Ecto neural progenitor cell (in vitro differentiated cells): ENCODE results near the gene MCFD2.
A peak's percentile ranks its signal among the peaks of the same experiment; 100 is the strongest.
"Not testable (repeated sequence)": the region's sequence is repeated elsewhere in the genome, so short reads cannot be mapped to it uniquely, and the experiment has no call there.

Experiments
- DNase-seq: peaks from one replicate; pipeline ENCODE4 v3.0.0-alpha.2; 2018; ENCODE audit warnings: low spot score

Gene MCFD2

DNA sequence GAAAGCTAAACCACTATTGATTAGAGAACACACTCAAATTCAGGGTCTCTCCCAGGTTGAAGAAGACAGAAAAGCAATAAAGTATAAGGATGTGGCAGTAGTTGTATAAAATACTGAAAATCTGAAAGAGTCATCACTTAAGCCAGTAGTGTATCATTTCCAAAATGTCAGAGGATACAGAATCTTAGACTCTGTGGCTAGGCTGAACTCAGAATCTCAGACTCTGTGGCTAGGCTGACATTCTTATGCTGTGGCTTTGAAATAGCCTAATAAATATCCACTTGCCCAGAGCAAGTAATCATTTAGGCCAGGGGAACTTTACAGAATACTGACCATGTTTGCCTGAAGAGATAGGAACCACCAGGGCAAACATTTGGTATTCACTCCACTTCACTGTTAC is 13.1 kb downstream of the MCFD2 start:
- DNase-seq, result no peak

DNA sequence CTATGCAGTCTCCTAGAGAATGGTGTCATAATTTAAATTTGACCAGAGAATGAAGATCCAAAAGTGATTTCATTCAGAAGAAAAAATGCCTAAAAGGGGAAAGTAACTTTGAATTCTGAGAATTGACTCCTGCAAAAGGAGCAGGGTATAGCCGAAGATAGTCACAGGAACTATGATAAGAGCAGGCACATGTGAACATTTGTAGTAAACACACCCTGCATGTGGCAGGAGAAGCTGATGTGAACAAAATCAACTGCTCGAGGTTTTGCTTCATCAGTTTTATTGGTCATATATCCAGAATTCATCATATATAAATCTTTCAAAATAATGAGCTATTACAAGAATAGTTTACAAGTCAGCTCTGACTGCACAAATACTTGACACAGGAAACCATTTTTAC is 14.0 kb downstream of the MCFD2 start:
- no peak for DNase-seq

DNA sequence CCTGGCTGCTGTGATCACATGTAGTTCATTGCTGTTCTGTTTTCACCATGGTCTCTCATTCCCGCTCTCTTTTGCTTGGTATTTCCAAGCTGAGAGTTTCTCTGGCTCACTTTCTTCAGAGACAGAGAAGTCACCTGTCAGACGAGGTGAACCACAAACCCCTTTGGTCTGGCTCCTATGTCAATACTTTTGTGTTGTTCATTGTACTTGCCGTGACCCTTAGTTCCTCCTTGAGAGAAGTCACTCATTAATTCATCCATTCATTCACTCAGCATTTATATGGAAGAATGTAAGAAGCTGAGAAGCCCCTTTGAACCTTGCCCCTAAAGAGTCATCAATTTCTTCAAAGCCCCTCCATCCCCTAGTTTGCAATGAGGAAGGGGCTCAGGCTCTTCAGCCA is 15.2 kb downstream of the MCFD2 start:
- DNase-seq, result no peak

DNA sequence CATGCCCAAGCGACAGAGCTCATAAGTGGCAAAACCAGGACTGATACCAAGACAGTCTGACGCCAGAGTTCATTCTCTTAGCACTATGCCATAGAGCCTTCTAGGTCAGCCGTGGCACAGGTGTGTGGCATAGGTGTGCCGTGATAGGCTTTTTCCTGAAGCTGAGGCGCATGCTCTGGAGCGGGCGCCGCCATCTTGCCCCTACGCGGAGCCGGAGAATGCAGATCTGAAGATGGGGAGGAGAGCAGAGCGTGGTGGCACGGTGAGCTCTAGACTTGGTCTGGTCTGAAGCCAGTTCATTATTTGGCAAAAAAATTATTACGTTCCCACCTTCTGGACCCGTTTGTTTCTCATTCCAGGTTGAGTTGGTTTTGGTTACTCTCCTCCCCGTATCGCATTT is 16.6 kb downstream of the MCFD2 start:
- DNase-seq, result no peak

DNA sequence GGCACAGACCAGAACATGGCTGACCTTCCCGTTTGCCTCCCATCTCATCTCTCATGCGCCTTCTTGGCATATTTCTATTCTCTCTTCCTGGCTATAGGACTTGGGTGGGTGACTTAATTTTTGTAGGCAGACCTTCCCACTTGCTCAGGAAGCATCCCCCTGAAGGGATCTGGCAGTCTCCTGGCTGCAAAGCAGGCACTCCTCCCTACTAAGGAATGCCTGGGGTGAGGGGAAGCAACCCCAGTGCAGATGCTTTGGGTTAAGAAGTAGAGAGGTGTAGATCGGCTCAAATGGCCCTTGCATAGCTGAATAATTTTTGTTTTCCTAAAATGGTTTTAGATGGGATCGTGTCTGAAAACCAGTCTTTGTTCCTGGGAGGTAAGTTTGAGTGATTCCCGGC is 17.6 kb downstream of the MCFD2 start:
- no peak for DNase-seq

DNA sequence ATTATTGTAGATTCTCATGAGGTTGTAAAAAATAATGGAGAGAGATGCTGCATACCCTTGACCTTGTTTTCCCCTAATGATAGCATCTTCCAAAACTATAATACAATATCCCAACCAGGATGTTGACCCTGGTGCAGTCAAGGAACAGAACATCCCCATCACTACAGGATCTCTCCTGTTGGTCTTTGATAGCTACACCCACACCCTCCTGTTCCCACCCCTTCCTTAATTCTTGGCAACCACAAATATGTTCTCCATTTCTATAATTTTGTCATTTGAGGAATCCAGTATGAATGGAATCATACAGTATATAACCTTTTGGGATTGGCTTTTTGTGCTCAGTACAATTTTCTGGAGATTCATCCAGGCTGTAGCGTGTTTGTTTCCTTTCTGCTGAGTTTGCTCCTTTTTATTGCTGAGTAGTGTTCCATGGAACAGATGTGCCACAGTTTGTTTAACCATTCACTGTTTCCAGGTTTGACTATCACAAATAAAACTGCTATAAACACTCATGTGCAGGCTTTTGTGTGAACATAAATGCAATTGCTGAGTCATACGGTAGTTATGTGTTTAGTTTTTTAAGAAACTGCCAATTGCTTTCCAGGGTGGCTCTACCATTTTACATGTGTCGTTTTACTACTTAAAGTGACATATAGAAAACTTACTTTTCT is 22.2 kb downstream of the MCFD2 start:
- DNase-seq, result no peak

DNA sequence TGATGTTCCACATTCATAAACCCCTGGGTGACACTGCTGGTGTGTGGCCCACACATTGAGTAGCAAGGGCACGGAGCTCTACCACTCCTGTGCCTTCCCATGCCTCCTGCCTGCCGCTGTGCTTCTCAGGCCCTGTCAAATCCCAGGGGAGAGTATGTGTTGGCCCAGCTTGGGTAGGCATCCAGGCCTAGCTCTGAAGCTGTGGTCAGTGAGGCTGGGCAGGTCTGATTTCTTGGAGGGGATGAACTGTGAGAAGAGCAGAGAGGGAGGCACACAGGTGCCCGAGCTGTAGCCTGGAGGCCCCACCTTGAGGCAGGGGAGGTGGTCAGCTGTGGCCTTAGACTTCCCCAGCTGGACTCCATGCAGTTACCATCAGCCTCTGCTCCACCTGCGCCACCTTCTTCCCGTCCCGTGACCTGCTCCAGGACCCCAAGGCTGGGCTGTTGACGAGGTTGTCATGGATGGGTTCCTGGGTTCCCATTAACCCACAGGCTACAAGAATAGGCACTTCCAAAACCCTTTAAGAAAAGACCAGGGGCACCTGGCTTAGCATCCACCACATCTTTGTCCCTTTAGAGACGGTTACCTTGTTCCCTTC is 23.6 kb downstream of the MCFD2 start:
- no peak for DNase-seq

DNA sequence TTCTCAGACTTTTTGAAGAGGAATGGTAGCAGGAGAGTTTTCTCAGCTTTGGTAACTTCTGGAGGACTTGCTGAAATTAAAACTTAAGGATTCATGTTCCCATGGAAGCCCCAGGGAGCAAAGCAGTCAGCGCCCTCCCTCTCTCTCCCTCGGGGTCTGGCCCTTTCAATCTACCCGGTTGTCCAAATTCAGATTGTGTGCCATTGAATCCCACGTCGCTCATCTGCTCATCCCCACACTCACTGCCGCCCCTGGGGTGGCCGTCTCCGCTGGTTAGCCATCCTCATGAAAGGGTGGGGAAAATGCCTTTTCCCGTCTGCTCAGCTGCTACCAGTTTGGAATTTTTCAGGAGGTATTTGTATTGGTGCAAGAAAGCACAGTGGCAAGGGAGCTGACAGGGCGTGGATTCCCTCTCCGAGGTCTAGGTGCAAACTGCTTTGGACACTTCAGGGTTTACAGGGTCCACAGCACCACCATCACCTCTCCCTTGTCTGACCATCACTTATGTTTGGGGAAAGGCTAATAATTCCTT is 27.1 kb downstream of the MCFD2 start:
- no peak for DNase-seq

DNA sequence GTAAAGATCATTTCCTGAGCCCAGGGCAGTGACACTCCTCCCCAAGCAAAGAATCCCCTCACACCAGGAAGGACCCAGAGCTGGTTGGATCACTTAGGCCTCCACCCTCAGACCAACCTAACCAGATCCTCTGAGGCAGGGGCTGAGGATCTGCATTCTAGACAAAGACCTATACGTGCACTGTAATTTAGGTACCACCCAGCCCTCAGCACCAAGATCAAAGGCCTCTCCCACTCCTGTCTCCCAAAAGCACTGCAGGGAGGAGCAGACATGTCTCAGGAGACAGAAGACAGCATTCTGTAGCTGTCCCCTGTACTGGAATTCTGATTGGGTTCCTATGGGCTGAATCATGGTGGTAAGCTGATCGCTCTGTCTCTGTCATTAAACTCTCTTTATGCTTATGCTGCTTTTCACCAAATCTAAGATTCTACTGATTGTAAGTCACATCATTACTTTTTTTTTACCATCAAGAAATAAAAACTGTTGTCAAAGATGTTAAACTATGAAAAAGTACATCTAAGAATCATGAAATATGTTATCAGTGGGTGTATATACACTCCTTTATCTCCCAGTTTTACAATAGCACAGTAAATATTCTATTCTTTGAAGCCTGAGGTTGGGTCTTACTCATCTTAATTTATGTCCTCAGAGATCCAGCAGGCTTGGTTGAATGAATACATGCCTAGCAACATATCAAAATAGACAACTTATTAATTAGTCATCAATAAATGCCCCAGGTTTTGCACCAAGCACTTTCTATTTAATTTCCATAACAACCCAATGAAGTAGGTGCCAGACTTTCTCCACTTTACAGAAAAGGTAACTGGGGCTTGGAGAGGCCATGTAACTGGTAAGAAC is 28.3 kb downstream of the MCFD2 start:
- no peak for DNase-seq

DNA sequence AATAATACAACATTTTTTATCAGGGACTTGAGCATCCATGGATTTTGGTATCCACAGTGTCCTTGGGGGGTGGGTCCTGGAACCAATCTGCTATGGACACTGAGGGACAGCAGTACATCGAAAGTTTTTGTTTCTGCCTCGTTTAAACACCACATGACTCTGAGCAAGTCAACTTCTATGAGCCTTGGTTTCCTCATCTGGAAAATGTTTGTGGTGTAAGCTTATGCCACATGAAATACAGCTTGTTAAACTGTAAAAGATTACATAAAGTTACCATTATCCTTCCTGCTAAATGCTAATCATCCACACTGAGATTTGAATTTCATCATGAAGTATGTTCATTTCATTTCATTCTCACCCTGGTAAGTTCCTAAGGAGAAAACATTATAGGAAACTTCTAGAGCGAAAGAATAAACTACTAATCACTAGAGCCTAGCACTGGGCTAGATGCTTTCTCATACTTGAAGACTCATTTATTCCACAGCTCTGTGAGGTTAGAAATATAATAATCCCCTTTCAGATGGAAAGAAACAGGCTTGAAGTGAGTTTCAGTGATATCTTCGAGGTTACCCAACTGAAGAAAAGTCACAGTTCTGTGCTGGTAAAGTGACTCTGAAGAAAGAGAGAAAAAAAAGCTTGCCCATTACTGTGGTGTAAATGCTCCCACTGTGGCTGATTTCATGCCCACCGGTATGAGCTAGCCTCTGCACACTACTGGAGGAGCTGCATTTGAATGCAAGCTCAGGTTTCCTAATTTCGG is 29.2 kb downstream of the MCFD2 start:
- no peak for DNase-seq

DNA sequence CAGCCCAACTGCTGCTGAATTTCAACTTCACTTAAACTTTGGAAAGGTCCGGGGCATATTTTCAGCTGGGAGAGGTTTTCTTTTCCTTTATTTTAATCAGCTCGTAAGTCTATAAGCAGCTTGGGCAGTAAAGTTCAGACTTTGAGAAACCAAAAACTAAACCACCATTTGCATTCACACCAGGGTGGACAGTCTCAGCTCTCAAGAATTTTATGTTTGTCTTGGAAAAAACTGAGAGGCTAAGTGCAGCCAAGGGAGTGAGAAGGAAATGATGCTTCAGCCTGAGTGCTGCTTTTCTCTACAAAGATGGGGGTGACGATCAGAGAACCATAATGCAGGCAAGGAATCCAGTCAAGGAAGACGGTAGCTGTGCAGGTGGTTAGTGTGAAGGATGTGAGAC is 30.2 kb downstream of the MCFD2 start:
- DNase-seq, result no peak

DNA sequence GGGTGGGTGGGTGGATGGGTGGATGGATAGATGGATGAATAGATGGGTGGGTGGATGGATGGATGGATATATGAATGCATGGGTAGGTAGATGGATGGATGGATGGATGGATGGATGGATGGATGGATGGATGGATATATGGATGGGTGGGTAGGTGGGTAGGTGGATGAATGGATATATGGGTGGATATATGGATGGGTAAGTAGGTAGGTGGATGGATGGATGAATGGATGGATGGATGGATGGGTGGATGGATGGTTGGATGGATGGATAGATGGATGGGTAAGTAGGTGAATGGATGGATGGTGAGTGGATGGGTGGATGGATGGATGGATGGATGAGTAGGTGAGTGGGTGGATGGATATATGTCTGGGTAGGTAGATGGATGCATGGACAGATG is 36.1 kb downstream of the MCFD2 start:
- no peak for DNase-seq

DNA sequence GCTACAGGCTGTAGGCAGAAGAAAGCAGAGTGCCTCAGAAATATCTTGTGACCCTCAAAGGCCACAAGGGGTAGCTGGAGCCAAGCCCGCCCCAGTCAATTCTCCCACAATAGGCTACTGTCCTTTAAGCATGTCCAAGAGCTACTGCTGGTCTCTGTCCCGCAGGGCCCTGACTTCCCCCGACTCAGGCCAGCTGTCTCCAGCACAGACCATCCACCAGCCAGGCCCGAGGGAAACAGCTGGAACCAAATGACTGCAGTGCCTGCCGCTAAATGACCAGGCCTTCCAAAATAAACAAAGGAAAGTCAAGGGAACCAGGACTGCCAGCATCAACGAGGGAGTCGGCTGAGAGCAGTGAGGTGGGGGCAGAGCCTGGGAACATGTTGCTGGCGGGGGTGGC is 36.7 kb downstream of the MCFD2 start:
- peak; percentile 56 for DNase-seq

DNA sequence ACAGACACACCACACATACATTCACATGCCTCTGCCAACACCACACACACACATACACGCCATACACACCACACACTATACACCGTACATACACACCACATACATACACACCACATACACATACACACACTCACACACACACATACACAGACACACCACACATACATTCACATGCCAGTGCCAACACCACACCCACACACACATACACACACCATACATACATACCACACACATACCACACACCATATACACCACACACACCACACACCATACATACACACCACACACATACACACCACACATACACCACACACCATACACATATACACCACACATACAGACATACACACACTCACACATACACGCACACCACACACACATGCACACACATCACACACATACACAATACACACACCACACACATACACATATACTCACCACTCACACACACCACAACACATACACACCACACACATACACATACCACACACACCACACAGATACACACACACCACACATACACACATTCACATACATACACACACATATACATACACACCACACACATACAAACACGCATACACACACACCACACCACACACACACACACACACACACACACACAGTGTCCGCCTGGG is 37.2 kb downstream of the MCFD2 start:
- DNase-seq, result no peak

DNA sequence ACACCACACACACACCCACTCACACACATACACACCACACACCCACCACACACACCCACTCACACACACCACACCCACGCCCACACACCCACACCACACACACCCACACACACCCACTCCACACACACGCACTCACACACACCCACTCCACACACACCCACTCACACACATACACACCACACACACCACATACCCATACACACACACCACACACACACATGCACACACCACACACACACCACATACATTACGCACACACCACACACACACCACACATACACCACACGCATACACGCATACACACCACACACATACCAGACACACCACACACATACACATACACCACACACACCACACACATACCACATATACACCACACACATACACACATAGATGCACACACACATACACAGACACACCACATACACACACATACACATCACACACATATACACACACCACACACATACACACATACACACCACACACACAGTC is 37.9 kb downstream of the MCFD2 start:
- DNase-seq, result no peak

DNA sequence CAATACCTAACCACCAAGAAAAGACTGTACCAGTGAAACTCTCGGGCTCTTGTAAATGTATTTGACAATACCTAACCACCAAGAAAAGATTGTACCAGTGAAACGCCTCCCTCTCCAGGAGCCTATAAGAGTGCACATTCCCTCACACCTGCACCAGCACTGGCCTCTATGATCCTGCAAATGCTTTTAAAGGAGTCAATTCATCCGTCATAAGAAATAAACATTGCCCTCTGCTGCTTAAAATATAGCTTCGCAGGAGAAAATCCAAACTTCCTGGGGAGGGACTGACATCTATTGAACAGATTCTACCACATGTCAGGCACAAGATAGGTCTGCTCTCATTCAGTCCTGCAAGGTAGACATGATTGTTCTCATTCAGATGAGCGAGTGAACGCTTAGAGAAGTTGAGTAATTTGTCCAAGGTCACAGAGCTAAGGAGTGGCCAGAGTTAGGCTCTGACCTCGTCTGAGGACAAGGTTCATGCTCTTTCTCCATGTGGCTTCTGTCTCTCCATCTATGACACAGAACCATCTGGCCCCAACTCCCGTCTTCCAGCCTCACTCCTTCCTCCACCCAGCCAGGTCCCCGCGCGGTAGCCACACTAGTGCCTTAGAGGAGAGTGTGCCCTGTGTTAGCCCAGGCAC is 38.7 kb downstream of the MCFD2 start:
- DNase-seq, result no peak

DNA sequence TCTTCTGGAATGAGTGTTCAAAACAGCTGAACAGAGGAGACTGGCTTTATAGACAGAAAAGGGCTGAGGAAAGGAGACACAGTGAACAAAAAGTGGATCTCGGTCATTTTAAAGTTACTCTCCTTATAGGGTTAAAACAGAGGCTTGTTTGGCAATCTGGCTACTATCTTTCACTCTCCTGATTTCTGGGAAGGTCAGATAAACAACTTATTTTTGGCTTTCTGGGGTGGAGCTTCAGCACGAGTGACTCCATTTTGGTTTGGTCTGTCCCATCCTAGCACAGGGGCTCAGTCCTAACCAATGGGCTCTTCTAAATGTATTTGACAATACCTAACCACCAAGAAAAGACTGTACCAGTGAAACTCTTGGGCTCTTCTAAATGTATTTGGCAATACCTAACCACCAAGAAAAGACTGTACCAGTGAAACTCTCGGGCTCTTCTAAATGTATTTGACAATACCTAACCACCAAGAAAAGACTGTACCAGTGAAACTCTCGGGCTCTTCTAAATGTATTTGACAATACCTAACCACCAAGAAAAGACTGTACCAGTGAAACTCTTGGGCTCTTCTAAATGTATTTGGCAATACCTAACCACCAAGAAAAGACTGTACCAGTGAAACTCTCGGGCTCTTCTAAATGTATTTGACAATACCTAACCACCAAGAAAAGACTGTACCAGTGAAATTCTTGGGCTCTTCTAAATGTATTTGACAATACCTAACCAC is 39.5 kb downstream of the MCFD2 start:
- not testable (repeated sequence) for DNase-seq

DNA sequence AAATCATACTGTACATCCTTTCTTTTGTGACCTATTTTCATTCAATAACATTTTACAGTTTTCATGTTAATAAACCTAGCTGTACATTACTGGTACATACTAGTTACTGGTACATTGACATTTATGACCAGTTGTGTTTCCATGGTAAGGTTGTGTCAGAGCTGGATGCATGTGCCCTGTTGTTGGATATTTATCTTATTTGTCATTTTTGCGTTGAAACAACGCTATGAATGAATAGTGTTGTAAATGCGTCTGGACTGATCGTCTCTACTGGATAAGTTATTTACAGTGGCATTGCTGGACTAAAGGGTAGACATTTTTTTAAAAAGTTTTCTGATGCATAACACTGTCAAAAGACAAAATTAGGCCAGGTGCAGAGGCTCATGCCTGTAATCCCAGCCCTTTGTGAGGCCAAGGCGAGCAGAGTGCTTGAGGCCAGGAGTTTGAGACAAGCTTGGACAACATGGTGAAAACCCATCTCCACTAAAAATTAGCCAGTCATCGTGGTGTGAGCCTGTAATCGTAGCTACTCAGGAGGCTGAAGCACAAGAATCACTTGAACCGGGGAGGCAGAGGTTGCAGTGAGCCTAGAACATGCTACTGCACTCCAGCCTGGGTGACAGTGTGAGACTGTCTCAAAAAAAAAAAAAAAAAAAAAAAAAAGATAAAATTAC is 40.2 kb downstream of the MCFD2 start:
- DNase-seq, result no peak

DNA sequence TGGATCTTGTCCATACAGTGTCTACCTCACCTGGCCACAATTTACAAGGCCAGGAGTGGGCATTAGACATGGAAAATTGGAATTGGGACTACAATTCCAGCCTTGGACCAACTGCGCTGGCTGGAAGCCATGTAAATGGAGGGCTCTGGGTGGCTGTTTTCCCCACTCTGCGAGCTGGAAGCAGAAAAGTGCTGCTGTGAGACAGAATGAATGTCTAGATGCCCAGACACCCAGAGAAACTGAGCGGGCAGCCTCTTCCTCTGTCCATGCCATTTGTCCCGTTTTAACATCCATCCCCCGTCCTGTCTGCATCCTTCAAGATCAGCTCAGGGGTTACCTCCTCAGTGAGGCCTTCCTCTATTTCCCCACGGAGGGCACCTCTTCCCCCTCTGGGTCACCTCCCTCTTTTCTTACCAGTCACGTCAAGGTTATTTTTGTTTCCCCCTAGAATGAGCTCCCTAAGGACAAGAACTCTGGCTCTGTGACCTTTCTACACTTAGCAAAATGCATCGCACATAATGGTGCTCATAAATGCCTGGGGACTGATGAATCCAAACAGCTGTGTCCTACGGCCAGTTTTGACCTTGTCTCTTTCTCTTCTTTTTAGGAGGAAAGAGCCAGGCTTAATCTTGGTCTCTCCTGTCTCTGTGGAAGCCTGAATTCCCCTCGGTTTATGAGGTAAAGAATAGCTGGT is 41.2 kb downstream of the MCFD2 start:
- DNase-seq, result no peak
